ENCODE results near the gene ZNF428.

Gene ZNF428

GRCh38 chr19:43658001-43658400, 38.6 kb upstream of the ZNF428 start:
- Histone ChIP-seq H3K4me3 (ENCODE audit: insufficient read depth, low read length, poor library complexity, severe bottlenecking) (no peak overlapping the region), H3K79me2 (ENCODE audit: insufficient read depth, low read length) (no peaks in the 10 kb centered on the region), H3K4me2 (ENCODE audit: low read depth, low read length, poor library complexity, severe bottlenecking) (no peak overlapping the region), H3K27ac (ENCODE audit: low read depth, low read length) (no peak overlapping the region), H4K20me1 (ENCODE audit: low read depth, low read length) (no peaks in the 10 kb centered on the region), H3K9me3 (ENCODE audit: insufficient read depth, low read length) (no peaks in the 10 kb centered on the region), H3K9me2 (replicated peaks; ENCODE audit: insufficient read depth, low read length) (no peaks in the 10 kb centered on the region), H3F3A (ENCODE audit: insufficient read depth) (no peaks in the 10 kb centered on the region), H3K36me3 (ENCODE audit: low read length) (no peaks in the 10 kb centered on the region), H3K9ac (ENCODE audit: low read length) (no peak overlapping the region), H3K27me3 (ENCODE audit: low read length) (no peaks in the 10 kb centered on the region), H2AFZ (ENCODE audit: low read depth, low read length, severe bottlenecking) (no peak overlapping the region)
- no peak for TF ChIP-seq CTCF (IDR thresholded peaks at IDR 0.05; ENCODE audit: insufficient read depth, low read length, poor library complexity, severe bottlenecking)
- TF ChIP-seq EZH2phosphoT487 (conservative IDR thresholded peaks at IDR 0.05; ENCODE audit: low read length) = no peak

GRCh38 chr19:43656436-43656835, 37.0 kb upstream of the ZNF428 start:
- H3K36me3 ChIP-seq (ENCODE audit: low read length) = no peaks in the 10 kb centered on the region
- no peak for TF ChIP-seq CTCF (IDR thresholded peaks at IDR 0.05; ENCODE audit: insufficient read depth, low read length, poor library complexity, severe bottlenecking)
- no peak for TF ChIP-seq EZH2phosphoT487 (conservative IDR thresholded peaks at IDR 0.05; ENCODE audit: low read length)
- H3K79me2 ChIP-seq (ENCODE audit: insufficient read depth, low read length) = no peaks in the 10 kb centered on the region
- H4K20me1 ChIP-seq (ENCODE audit: low read depth, low read length) = no peaks in the 10 kb centered on the region
- H3K27me3 ChIP-seq (ENCODE audit: low read length) = no peaks in the 10 kb centered on the region
- no peaks in the 10 kb centered on the region for H3K9me3 ChIP-seq (ENCODE audit: insufficient read depth, low read length)
- no peak overlapping the region for H3K9ac ChIP-seq (ENCODE audit: low read length)
- no peak overlapping the region for H3K4me2 ChIP-seq (ENCODE audit: low read depth, low read length, poor library complexity, severe bottlenecking)
- H2AFZ ChIP-seq (ENCODE audit: low read depth, low read length, severe bottlenecking) = no peak overlapping the region
- H3K4me3 ChIP-seq (ENCODE audit: insufficient read depth, low read length, poor library complexity, severe bottlenecking) = no peak overlapping the region
- H3F3A ChIP-seq (ENCODE audit: insufficient read depth) = no peaks in the 10 kb centered on the region
- H3K27ac ChIP-seq (ENCODE audit: low read depth, low read length) = no peak overlapping the region
- H3K9me2 ChIP-seq (replicated peaks; ENCODE audit: insufficient read depth, low read length) = no peaks in the 10 kb centered on the region

- no peaks in the 10 kb centered on the region for H3K36me3 ChIP-seq (ENCODE audit: low read length)
- H3K9me2 ChIP-seq (replicated peaks; ENCODE audit: insufficient read depth, low read length) = no peaks in the 10 kb centered on the region
- H4K20me1 ChIP-seq (ENCODE audit: low read depth, low read length) = no peaks in the 10 kb centered on the region
- no peaks in the 10 kb centered on the region for H3F3A ChIP-seq (ENCODE audit: insufficient read depth)
- no peaks in the 10 kb centered on the region for H3K27me3 ChIP-seq (ENCODE audit: low read length)
- H3K27ac ChIP-seq (ENCODE audit: low read depth, low read length) = no peak overlapping the region
- peak overlapping the region; percentile 77 for H2AFZ ChIP-seq (ENCODE audit: low read depth, low read length, severe bottlenecking)
- no peaks in the 10 kb centered on the region for H3K79me2 ChIP-seq (ENCODE audit: insufficient read depth, low read length)
- no peaks in the 10 kb centered on the region for H3K9me3 ChIP-seq (ENCODE audit: insufficient read depth, low read length)
- H3K9ac ChIP-seq (ENCODE audit: low read length) = no peak overlapping the region
- no peak overlapping the region for H3K4me2 ChIP-seq (ENCODE audit: low read depth, low read length, poor library complexity, severe bottlenecking)
- TF ChIP-seq CTCF (IDR thresholded peaks at IDR 0.05; ENCODE audit: insufficient read depth, low read length, poor library complexity, severe bottlenecking) = no peak
- TF ChIP-seq EZH2phosphoT487 (conservative IDR thresholded peaks at IDR 0.05; ENCODE audit: low read length) = no peak
- no peak overlapping the region for H3K4me3 ChIP-seq (ENCODE audit: insufficient read depth, low read length, poor library complexity, severe bottlenecking)
These were observed 33.1 kb upstream of the ZNF428 start for GRCh38 chr19:43652546-43652874.
